ENCODE measurements around the gene TSPAN9.

Gene TSPAN9

DNA sequence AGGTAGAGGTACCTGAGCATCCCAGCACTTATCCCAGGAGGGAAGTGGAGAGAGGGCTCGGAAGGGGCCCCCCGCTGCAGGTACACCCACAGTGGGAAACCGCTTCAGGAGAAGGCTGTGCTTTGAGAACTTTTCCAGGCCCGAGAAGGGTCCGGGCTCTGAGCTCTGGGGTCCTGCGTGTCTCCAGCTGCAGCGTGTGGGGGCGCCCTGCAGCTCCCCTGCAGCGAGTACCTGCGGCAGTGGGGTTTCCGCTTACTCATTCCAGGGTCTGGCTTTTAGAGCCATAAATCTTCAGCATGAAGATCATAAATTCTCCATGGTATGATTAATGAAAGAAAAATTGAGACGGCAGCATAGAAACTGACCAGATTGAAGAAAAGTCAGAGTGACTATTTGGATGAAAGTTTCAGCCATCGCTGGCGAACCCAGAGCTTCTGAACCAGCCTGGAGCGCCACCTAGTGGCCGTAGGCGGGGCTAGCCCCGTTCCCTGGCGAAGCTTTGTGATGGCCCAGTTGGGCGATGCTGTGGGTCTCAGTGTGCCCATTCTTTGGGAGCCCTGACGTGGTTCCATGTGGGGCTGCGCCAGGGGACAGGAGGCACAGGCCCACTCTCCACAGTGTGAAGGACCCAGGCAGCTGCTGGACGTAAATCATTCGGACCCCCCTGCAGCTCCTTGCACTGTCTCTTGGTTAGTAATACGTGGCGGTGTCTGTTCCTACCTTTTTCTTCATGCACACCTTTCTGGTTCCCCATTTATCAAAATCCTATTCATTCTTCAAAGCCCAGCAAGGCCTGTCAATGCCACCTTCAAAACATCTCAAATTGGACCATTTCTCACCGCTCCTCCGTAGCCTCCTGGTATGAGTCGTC, 198.2 kb downstream of the TSPAN9 start:
- peak; percentile 47 for DNase-seq (ENCODE audit: low spot score)

DNA sequence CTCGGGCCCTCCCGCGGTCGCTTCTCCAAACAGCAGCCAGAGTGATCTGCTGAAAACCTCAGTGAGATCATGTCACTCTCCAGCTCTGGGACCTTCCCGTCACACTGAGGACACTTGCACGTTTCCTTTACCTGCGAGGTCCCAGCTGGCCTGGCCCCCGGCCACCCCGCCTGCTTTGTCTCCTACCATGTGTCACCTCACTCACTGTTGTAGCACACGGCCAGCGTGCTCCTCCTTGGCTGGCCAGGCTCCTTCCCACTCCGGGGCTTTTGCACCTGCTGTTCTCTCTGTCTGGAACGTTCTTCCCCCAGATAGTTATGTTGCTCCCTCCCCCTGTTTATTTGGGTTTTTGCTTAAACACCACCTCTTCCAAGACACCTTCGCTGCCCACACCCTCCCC, 199.0 kb downstream of the TSPAN9 start:
- DNase-seq (ENCODE audit: low spot score): no peak

GRCh38 chr12:3277306-3277943, 200.2 kb downstream of the TSPAN9 start:
- no peak for DNase-seq (ENCODE audit: low spot score)

DNA sequence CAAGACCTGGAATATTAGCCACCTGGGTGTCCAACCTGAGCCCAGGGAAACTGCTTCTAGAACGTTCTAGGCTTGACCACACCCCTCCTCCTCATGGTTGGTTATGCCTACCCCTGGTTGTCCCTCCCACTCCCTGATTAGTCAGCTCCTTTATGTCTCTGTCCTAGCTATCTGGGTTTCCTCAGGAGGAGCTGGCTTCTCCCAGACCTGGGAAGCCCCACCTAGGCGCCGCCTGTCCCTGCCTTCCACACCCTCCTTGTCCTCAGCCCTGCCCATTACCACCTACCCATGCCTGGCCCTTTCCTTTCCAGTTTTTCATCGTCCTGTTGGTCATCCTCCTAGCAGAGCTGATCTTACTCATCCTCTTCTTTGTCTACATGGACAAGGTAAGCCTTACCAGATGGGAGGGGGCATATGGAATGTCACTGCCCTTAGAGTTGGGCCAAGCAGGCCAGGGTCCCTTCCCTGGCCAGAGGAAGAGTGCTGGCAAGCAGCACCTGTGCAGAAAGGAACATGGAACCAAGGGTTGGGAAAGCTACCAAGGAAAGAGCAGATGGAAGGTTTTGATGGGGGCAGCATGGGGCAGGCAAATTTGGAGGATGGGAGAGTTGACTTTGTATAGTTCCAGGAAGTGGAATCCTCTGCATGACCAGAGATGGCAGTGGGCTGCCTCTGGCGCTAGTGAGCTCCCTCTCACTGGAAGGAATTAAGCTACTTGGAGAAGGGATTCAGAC, 201.7 kb downstream of the TSPAN9 start:
- DNase-seq (ENCODE audit: low spot score): no peak

DNA sequence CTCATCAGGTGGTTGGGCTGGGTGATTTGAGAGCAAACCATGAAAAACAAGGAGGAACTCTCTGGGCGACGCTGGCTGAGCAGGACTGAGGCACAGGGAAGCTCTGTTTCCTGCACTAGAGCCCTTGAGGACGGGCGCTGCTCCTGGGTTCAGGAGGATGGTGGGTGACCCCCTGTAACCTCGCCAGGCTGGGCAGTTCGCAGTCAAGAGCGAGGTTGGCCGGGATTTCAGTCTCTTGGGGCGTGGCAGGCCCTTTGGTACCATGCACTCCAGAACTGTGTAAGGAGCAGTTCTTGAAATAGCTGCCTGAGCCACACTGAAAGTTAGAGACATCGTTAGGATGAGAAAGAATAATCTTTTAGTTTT, 202.2 kb downstream of the TSPAN9 start:
- no peak for DNase-seq (ENCODE audit: low spot score)

- no peak for DNase-seq (ENCODE audit: low spot score)
These were observed 202.7 kb downstream of the TSPAN9 start for GRCh38 chr12:3279832-3280231.

DNA sequence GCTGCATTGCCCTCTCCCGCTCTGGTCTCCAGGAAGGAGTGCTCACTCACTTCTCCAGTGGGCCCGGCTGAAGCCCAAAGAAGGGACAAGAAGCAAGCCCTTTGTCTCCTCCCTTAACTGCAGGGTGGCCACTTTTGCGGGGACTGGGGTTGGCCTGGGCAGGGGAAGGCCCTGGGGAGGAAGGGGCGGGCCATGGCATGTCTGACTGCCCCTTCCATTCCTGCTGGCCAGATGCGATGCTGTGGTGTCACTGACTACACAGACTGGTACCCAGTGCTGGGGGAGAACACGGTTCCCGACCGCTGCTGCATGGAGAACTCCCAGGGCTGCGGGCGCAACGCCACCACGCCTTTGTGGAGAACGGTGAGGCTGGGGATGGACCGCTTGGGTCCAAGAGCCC, 203.8 kb downstream of the TSPAN9 start:
- no peak for DNase-seq (ENCODE audit: low spot score)

GRCh38 chr12:3281588-3282383, 204.6 kb downstream of the TSPAN9 start:
- DNase-seq (ENCODE audit: low spot score): no peak

DNA sequence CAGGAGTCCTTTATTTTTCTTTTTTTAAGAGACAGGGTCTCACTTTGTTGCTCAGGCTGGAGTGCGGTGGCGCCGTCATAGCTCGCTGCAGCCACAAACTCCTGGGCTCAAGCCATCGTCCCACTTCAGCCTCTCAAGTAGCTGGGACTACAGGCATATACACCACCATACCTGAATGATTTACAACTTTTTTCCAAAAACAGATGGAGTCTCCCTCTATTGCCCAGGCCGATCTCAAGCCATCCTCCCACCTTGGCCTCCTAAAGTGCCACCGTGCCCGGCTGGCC, 205.1 kb downstream of the TSPAN9 start:
- DNase-seq (ENCODE audit: low spot score): no peak

DNA sequence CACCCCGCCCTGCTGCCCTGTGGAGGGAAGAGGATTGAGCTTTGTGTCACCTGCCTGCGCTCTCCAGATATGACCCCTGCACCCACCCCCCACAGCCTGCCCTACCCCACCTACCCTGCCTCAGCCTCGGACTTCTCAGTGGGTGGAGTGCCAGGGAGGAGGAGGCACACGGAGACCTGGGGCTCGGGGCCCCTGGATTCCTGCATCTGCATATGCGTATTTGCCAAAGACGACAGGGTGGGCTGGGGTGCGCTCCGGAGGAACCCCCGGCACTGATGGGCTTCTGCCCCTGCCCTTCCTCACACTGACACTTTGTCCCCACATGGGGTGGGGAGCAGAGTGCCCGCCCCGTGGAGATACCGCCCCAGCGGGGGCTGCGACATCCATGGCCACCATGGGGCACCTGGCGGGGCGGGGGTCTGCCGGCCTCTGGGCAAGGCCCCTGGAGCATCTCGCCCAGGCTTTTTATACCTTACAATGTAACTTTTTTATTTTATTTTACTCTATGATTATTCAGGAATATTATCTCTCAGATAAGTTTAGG, 206.0 kb downstream of the TSPAN9 start:
- DNase-seq (ENCODE audit: low spot score): no peak

DNA sequence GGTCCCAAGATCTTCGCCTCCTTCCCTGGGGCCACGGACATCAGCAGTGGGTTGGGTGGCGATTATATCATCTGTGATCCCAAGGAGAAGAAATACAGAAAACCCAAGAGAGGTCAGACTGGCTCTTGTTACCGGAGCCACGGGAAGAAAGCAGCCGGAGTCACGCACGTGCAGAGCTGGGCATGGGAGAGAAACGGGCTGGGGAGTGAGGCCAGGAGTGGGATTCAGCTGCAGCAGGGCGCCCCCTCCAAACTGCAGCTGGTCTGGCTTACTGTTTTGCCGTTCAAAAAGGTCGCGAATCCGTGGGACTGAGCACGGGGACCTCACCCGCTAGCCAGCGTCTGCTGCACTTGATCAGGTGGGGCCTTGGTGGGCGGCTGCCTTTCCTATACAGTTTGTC, 207.2 kb downstream of the TSPAN9 start:
- DNase-seq (ENCODE audit: low spot score): no peak

GRCh38 chr12:3285570-3285969, 208.4 kb downstream of the TSPAN9 start:
- no peak for DNase-seq (ENCODE audit: low spot score)

GRCh38 chr12:3288690-3289089, 211.5 kb downstream of the TSPAN9 start:
- no peak for DNase-seq (ENCODE audit: low spot score)

DNA sequence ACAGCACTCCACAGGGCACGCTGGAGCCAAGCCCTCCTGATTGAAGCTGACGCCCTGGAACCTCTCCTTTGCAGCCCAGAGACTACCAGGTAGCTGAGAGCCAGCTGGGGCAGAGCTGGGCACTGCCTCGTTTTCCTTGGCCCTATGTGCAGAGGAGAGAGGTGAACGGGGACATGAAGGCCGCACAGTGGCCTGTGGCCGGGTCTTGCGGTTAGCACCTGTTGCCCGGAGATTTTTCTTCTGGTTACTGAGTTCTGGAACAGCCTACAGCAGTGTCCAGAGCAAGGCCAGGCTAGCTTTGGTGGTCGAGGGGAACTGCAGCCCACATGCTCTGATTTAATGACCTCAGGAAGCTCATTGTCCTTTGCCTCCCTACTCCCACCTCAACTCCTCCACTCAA, 212.5 kb downstream of the TSPAN9 start:
- DNase-seq (ENCODE audit: low spot score): no peak

GRCh38 chr12:3291939-3292338, 214.8 kb downstream of the TSPAN9 start:
- no peak for DNase-seq (ENCODE audit: low spot score)

DNA sequence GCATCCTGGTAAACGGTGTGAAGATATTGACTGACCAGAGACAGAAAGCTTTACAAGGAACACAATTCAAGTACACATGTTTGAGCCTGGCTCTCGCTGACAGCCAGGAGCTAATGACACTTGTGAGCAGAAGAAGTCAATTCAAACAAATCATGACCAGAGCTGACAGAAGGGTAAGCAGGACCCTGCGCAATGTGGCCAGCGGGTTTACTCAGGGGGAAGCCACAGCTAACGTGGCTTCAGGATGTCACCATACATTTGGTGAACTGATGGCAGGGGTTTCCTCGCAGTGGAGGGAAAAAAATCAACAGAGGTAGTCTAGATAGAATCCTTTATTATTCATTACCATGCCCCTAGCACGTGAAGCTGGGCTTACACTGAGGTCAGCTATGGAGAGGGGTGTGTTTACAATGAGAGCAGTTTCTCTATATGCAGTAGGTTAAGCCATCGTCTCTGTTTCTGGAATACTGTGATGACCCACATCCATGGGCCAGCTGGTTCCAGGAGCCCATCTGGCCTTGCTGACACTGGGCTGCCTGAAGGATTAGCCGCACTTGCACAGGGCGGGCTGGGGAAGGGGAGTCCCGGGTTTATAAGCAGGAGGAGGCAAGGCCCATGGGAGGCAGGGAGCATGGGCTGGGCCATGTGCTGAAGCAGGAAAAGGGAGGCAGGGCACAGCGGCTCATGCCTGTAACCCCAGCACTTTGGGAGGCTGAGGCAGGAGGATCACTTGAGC, 215.7 kb downstream of the TSPAN9 start:
- no peak for DNase-seq (ENCODE audit: low spot score)

- DNase-seq (ENCODE audit: low spot score): no peak
These were observed 216.4 kb downstream of the TSPAN9 start for GRCh38 chr12:3293446-3294161.

GRCh38 chr12:3294481-3294911, 217.3 kb downstream of the TSPAN9 start:
- DNase-seq (ENCODE audit: low spot score): no peak

- DNase-seq (ENCODE audit: low spot score): no peak
These were observed 218.0 kb downstream of the TSPAN9 start for GRCh38 chr12:3295225-3295624.

DNA sequence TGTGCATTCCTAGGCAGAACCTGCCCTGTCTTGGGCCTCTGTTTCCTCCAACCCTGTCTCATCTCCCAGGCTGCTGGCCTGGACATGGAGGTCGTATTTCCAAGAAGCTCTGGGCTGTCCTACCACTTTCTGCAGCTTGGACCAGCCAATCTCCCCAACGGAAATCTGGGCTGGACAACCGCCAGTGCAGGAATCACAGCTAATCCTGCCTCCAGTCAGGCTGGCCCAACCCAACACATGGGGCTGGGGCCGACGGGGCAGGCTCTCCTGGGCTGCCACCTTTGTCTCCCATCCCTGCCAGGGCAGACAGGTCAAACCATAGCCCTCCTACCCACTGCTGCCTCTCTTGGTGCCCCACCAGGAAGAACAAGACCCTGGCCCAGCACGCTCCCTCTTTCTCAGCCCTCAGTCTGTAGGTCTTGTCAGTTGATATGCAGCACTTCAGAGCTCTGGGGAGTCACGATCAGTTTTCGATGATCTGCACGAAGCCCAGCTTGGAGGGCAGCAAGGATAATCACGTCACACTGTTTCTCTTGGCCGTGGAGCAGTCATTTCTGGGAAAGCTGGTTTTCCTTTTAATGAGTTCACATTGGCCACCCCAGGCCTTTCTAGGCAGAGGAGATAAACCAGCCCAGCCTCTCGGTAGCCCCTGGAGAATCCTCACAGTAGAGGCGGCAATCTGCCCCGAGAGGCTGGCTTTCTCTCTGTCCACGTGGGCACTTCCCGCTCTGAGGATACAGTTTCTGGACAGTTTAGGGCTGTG, 218.6 kb downstream of the TSPAN9 start:
- no peak for DNase-seq (ENCODE audit: low spot score)
